Neuronal stem cell (in vitro differentiated cells): ENCODE measurements around the gene RNF213.
"Not testable (repeated sequence)": the region's sequence is repeated elsewhere in the genome, so short reads cannot be mapped to it uniquely, and the experiment has no call there.

Source experiments
- DNase-seq: peaks from one replicate; pipeline ENCODE4 v3.0.0-alpha.2; 2013; ENCODE audit warnings: low spot score
- H2AFZ ChIP-seq: one replicate; pipeline ENCODE4 v1.6.1; 2013; ENCODE audit warnings: mild to moderate bottlenecking, low read length, inconsistent platforms
- H2AK5ac ChIP-seq: 2 replicates; pipeline ENCODE4 v1.6.1; 2013; ENCODE audit warnings: low read depth, mild to moderate bottlenecking, inconsistent platforms, low read length, moderate library complexity, mixed read lengths
- H2BK120ac ChIP-seq: 2 replicates; pipeline ENCODE4 v1.6.1; 2013; ENCODE audit warnings: low read depth, mild to moderate bottlenecking, inconsistent platforms, low read length, moderate library complexity, mixed read lengths
- H2BK12ac ChIP-seq: one replicate; pipeline ENCODE4 v1.6.1; 2013; ENCODE audit warnings: low read length, inconsistent platforms
- H2BK15ac ChIP-seq: 2 replicates; pipeline ENCODE4 v1.6.1; 2013; ENCODE audit warnings: mild to moderate bottlenecking, low read length, inconsistent platforms, mixed read lengths
- H2BK5ac ChIP-seq: one replicate; pipeline ENCODE4 v1.6.1; 2013; ENCODE audit warnings: inconsistent platforms, mild to moderate bottlenecking, low read length, moderate library complexity
- H3K14ac ChIP-seq: one replicate; pipeline ENCODE4 v1.6.1; 2013; ENCODE audit warnings: low read length, inconsistent platforms
- H3K18ac ChIP-seq: 2 replicates; pipeline ENCODE4 v1.6.1; 2013; ENCODE audit warnings: low read length, inconsistent platforms
- H3K23ac ChIP-seq: 2 replicates; pipeline ENCODE4 v1.6.1; 2013; ENCODE audit warnings: low read depth, mild to moderate bottlenecking, mixed read lengths, low read length, inconsistent platforms; ENCODE audit not compliant: poor library complexity
- H3K27ac ChIP-seq: replicated peaks from 3 replicates; pipeline ENCODE4 v1.5.1; 2013; ENCODE audit warnings: low read length, inconsistent platforms
- H3K27me3 ChIP-seq, 3 experiments: 2 replicates each; pipeline ENCODE4 v1.6.1; 2013; ENCODE audit warnings: low read length in 3 of 3, mild to moderate bottlenecking in 2 of 3, inconsistent platforms in 1 of 3, low read depth in 1 of 3, mixed read lengths in 1 of 3, moderate library complexity in 1 of 3; ENCODE audit not compliant: control insufficient read depth in 3 of 3, insufficient read depth in 3 of 3
- H3K36me3 ChIP-seq, 2 donors: replicated peaks in 1 of 2; 2 replicates each; pipeline ENCODE4 v1.6.1; 2013; ENCODE audit warnings: low read length in 2 of 2; ENCODE audit not compliant: control insufficient read depth in 2 of 2, insufficient read depth in 2 of 2
- H3K4ac ChIP-seq: 2 replicates; pipeline ENCODE4 v1.6.1; 2013; ENCODE audit warnings: inconsistent platforms, mild to moderate bottlenecking, low read length, moderate library complexity
- H3K4me1 ChIP-seq, 2 donors: 1 replicate in 1 of 2; 2 replicates in 1 of 2; pipeline ENCODE4 v1.6.1; 2013; ENCODE audit warnings: low read length in 2 of 2, low read depth in 1 of 2; ENCODE audit not compliant: control insufficient read depth in 2 of 2, insufficient read depth in 1 of 2
- H3K4me2 ChIP-seq: one replicate; pipeline ENCODE4 v1.6.1; 2013; ENCODE audit warnings: mild to moderate bottlenecking, low read length, inconsistent platforms; ENCODE audit not compliant: insufficient read depth, poor library complexity, severe bottlenecking
- H3K4me3 ChIP-seq, 2 donors: 2 replicates each; pipeline ENCODE4 v1.5.1; 2013; ENCODE audit warnings: low read length in 2 of 2, mild to moderate bottlenecking in 2 of 2, inconsistent platforms in 1 of 2, moderate library complexity in 1 of 2
- H3K79me1 ChIP-seq: one replicate; pipeline ENCODE4 v1.6.1; 2013; ENCODE audit warnings: low read depth, mild to moderate bottlenecking, inconsistent platforms, low read length, moderate library complexity
- H3K9ac ChIP-seq: one replicate; pipeline ENCODE4 v1.6.1; 2013; ENCODE audit warnings: mild to moderate bottlenecking, low read depth, low read length, inconsistent platforms; ENCODE audit not compliant: poor library complexity
- H3K9me3 ChIP-seq, 2 donors: replicated peaks in 1 of 2; 2 replicates each; pipeline versions ENCODE3 to v1.6.1; 2013; ENCODE audit warnings: low read length in 2 of 2, mild to moderate bottlenecking in 2 of 2, inconsistent platforms in 1 of 2, low read depth in 1 of 2, mixed read lengths in 1 of 2, moderate library complexity in 1 of 2; ENCODE audit not compliant: control insufficient read depth in 2 of 2, insufficient read depth in 1 of 2
- H4K8ac ChIP-seq: one replicate; pipeline ENCODE4 v1.6.1; 2013; ENCODE audit warnings: low read depth, mild to moderate bottlenecking, inconsistent platforms, low read length, moderate library complexity
- H4K91ac ChIP-seq: one replicate; pipeline ENCODE4 v1.6.1; 2013; ENCODE audit warnings: low read length, low read depth, mild to moderate bottlenecking, inconsistent platforms; ENCODE audit not compliant: poor library complexity
- WGBS, 2 donors: extraction: QIAGEN DNeasy Blood & Tissue Kit; methylation state at CpG; one replicate each; pipeline ENCODE4 v1.1.7; 2013; ENCODE audit warnings: missing lambda C conversion rate in 2 of 2, mixed read lengths in 1 of 2; ENCODE audit not compliant: insufficient read length in 2 of 2, insufficient replicate concordance in 1 of 2; ENCODE audit errors: extremely low coverage in 2 of 2; 5-methylcytosine and 5-hydroxymethylcytosine counted together

Gene RNF213

DNA sequence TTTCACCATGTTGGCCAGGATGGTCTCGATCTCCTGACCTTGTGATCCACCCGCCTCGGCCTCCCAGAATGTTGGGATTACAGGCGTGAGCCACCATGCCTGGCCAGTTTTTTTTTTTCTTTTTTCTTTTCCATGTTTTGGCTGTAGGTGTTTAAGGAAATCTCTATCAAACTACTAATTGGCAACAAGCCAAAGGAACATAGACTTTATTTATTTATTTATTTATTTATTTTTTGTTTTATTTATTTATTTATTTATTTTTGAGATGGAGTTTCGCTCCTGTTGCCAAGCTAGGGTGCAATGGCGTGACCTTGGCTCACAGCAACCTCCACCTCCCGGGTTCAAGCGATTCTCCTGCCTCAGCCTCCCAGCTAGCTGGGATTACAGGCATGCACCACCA is 15.2 kb downstream of the RNF213 start:
- DNase-seq, H3K4me1 ChIP-seq, H3K27ac ChIP-seq, H2AK5ac ChIP-seq, H3K9ac ChIP-seq, H2BK120ac ChIP-seq, H3K4ac ChIP-seq, H3K14ac ChIP-seq, H2BK15ac ChIP-seq, H4K91ac ChIP-seq, H3K36me3 ChIP-seq, H3K4me2 ChIP-seq, H3K9me3 ChIP-seq, H3K23ac ChIP-seq, H3K4me3 ChIP-seq, H2BK12ac ChIP-seq, H4K8ac ChIP-seq, H3K27me3 ChIP-seq, H2AFZ ChIP-seq, H3K18ac ChIP-seq, H2BK5ac ChIP-seq: not testable (repeated sequence)
- WGBS, 2 donors: no CpG with 5 or more reads among the region's 8 CpGs
- H3K79me1 ChIP-seq: peaks cover 14% of the 10 kb centered on the region

DNA sequence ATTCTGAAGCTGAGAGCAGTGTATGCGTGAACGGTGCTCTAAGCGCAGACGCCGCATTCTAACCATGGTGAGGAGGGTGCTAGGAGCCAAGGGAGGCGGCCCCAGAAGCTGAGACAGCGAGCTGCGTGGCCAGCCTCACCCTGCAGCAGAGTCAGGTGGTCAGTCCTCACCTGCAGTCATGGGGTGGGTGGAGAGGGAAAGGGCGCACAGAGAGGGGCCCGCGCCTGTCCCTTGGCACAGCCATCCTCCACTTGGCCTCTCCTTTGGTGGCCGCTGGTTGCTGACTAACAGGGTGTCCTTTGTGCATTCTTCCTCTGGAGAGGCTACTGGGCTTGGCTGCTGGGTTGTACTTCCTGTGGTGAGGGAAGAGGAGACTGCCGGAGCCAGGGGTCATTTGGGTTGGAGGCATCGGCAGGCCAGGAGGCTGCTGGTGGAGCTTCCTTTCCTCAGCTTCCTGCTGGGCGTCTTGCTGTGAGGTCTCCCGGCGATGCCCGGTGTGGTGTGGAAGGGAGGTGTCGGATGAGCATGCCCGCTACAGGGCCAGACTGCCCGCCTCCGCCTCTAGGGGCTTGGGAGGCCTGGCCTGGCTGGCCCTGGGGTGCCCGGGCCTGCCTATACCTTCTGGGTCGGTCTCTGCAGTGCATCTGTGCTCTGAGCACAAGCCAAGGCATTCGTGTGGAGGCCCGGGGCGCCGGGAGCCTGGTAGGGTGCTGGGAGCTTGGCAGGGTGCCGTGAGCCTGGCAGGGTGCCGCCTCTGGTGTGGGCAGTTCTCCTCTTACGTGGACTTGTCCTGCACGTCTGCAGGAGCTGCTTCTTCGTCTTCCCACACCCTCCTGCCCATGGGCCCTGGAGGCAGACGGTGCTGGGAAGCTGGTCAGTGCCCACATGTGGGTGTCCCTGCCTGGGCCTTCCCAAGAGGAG is 17.4 kb downstream of the RNF213 start:
- Histone ChIP-seq H2AFZ (no peak overlapping the region), H2BK5ac (no peak overlapping the region), H3K23ac (peak overlapping the region; percentile 65), H3K4me3 (no peak overlapping the region), H2BK12ac (no peak overlapping the region), H3K4me2 (no peak overlapping the region), H4K91ac (no peak overlapping the region), H4K8ac (no peak overlapping the region), H2AK5ac (no peak overlapping the region), H3K36me3 (peaks cover 4 to 8% of the 10 kb centered on the region in 2 donors), H2BK120ac (no peak overlapping the region), H3K27me3 (no peaks in the 10 kb centered on the region), H3K4ac (peak overlapping the region; percentile 37), H2BK15ac (no peak overlapping the region), H3K27ac (no peak overlapping the region), H3K14ac (peak overlapping the region; percentile 71), H3K18ac (peak overlapping the region; percentile 13), H3K9ac (peak overlapping the region; percentile 44), H3K4me1 (peaks cover 0 to 2% of the 10 kb centered on the region in 2 donors), H3K79me1 (peaks cover 13% of the 10 kb centered on the region), H3K9me3 (no peaks in the 10 kb centered on the region)
- no CpG with 5 or more reads among the region's 34 CpGs for WGBS, 2 donors
- no peak for DNase-seq

DNA sequence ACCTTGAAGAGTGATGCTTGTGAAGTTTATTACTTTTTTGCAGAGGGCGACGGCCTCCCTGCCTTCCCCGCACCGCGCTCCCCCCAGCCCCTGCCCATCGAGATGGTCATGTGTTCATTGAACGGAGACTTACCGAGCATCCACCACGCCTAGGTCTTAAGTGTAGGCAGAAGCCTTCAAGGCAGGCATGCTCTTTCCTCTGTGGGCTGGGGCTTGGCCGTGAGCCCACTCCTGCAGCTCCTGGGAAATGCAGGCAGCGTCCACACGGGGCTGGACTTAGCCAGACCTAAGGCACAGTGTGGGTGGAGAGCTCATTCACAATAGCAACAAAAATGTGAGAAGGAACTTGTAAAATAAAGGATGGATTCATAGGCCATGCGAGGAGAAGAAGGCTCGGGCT is 19.2 kb downstream of the RNF213 start:
- WGBS, 2 donors: no CpG with 5 or more reads among the region's 14 CpGs
- no peak overlapping the region for H3K4me3 ChIP-seq
- DNase-seq: no peak

DNA sequence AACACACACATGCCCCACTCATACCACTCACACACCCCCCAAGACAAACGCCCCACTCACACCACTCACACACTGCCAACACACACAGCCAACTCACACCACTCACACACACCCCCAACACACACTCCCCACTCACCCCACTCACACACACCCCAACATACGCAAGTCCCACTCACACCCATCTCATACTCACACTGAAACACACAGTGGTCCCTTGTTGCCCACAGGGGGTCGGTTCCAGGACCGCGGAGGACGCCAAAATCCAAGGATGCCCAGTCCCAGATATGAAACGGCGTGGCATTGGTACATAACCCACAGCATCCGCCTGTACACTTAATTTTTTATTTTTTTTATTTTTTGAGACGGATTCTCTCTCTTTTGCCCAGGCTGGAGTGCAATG is 20.9 kb downstream of the RNF213 start:
- Histone ChIP-seq H3K79me1 (peaks cover 12% of the 10 kb centered on the region), H2AK5ac (no peak overlapping the region), H2BK12ac (no peak overlapping the region), H3K4me3 (peak overlapping the region in 1 of 2 donors; percentile 22), H3K36me3 (peaks cover 0 to 3% of the 10 kb centered on the region in 2 donors), H4K8ac (no peak overlapping the region), H3K4me2 (no peak overlapping the region), H3K23ac (no peak overlapping the region), H2BK5ac (no peak overlapping the region), H3K14ac (no peak overlapping the region), H3K27ac (no peak overlapping the region), H3K9ac (no peak overlapping the region), H3K4ac (no peak overlapping the region), H3K9me3 (no peaks in the 10 kb centered on the region), H3K27me3 (no peaks in the 10 kb centered on the region), H2BK15ac (no peak overlapping the region), H3K4me1 (peaks cover 0 to 6% of the 10 kb centered on the region in 2 donors), H2BK120ac (no peak overlapping the region), H4K91ac (no peak overlapping the region), H2AFZ (no peak overlapping the region), H3K18ac (no peak overlapping the region)
- DNase-seq: no peak
- WGBS, 2 donors: 100% methylated on average over 2 of the region's 10 CpGs; no CpG with 5 or more reads in 1 of the 2 donors

More for the DNA sequence above, 19.2 kb downstream of the RNF213 start:
- no peak overlapping the region for H3K4me2 ChIP-seq
- H2BK15ac ChIP-seq: no peak overlapping the region
- no peak overlapping the region for H3K4ac ChIP-seq
- H3K9ac ChIP-seq: no peak overlapping the region
- no peak overlapping the region for H2BK5ac ChIP-seq
- no peaks in the 10 kb centered on the region for H3K27me3 ChIP-seq
- H4K8ac ChIP-seq: no peak overlapping the region
- H3K18ac ChIP-seq: no peak overlapping the region
- H3K27ac ChIP-seq: no peak overlapping the region
- peaks cover 0 to 6% of the 10 kb centered on the region in 2 donors for H3K4me1 ChIP-seq
- no peak overlapping the region for H3K23ac ChIP-seq
- no peak overlapping the region for H4K91ac ChIP-seq
- H2BK120ac ChIP-seq: no peak overlapping the region
- peaks cover 2 to 3% of the 10 kb centered on the region in 2 donors for H3K36me3 ChIP-seq
- no peaks in the 10 kb centered on the region for H3K9me3 ChIP-seq
- no peak overlapping the region for H2BK12ac ChIP-seq
- H3K79me1 ChIP-seq: peaks cover 12% of the 10 kb centered on the region
- H2AFZ ChIP-seq: no peak overlapping the region
- no peak overlapping the region for H3K14ac ChIP-seq
- no peak overlapping the region for H2AK5ac ChIP-seq
